Skin of body (tissue), 2 donors: ENCODE measurements around the gene ADGRF1. TPM values are rescaled to one million over a fixed set of nuclear protein-coding genes. Genes with fewer than 3 reads are reported as not detected.

Source experiments
- DNase-seq: peaks from one replicate; lab custom pipeline; 2025; lab: John Stamatoyannopoulos, UW
- total RNA-seq: library from RNA; depleted of rRNA; stranded (reverse); fragments of >200 nt; gene quantifications from one replicate; pipeline ENCODE4 v1.2.3, GENCODE V29; 2014

The ADGRF1 gene
- total RNA-seq, 1 donor from 2014 or later: 0.10 TPM

DNA sequence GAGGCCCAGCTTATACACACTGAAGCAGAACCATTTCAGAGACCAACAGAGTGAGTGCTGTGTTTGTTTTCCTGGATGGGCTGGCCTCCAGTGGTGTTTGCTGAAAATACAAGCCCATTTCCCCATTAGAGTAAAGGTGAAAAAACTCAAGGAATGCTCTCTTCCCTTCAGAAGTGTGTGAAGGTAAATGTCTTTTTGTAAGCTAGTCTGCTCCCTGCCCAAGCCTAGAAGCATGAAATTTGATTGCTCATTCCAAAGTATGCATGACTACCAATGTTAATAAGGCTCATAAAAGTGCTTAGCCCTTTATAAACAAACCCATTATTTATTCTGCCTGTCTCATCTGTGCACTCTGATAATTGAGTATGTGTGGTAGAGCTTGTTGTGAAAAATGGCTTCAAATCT is 59.1 kb downstream of the ADGRF1 start:
- DNase-seq: no peak

DNA sequence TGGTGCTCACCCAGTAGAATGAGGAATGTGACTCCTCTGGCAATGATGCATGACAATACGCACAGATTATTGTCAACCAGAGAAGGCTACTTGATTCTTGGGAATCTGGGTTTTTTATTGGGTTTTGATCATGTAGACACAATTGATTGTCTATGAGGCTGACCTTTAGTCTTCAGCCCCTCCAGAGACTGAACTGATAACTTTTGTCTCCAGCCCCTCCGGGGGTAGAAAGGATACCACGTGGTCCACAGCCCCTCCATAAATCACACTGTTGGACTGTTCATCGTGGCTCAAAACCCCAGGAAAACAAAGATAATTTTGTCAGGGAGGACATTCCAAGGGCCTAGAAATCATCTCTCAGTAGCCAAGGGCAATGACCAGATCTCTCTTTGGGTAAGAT is 62.9 kb downstream of the ADGRF1 start:
- no peak for DNase-seq

DNA sequence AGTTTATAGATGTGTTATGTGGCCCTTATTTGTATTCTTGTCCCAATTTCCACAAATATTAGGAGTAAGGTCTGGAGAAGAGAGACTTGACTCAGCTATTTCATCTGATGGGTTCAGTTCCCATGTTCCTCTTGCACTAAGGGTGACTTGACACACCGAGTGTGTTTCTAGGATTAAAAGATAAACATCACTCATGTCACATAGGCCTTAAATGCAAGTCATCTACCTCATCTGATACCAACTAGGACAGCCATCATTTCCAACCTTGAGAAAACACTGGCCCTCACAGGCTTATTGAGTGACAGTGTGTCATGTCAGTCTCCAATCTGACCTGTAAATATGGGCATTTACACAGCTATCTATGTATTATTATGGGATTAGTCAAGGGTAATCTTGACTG is 67.3 kb downstream of the ADGRF1 start:
- no peak for DNase-seq

DNA sequence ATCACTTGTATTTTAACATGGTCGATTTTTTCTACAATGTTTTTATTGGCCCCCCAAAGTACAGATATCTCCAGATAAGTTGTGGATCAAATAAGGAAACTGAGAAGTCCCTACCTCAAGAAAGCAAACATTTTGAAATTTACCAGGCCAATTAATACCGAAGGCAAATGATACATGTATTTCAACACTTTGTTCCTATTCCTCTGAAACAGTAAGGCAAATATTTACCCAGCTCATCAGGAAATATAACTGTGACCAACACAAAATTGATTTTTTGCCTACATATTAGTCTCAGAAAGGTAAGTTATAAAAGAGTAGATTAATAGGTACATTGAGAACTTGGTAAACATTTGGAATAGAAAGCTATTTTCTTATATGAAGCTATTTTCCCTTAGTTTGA is 69.1 kb downstream of the ADGRF1 start:
- DNase-seq: no peak

DNA sequence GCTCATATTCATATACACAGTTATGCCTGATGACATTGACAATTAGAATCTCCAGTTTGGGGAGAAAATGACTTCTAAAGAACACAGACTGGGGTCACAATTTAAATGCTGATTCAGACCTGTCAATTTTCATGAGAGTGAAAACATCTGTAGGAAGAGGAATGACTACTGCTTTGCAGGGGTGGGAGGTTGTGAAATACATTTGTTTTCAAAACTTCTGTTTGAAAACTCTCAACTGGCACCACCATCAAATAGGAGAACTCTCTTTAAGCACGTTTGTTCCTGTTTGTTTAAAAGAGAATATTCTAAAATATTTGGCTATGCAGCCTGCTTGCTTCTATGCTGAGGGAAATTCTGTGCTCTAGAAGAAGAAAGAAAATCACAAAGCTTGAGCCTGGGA is 69.6 kb downstream of the ADGRF1 start:
- no peak for DNase-seq

DNA sequence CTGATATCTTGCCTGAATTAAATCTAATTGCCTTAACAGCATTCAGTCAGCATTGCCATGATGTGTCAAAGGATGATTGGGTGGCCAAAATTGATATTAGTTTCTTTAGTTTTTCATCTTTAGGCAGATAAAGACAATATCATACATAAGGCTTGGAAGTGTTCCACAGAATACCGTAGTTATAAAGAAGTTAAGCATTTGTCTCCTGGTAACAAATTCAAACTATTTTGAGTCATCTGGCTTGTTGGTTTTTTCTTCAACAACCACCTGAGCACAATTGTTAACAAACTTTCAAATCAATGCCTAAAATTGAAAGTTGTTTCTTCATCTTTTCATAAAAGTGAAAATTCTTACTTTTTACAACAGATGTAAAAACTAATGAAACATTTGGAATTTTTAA is 72.9 kb downstream of the ADGRF1 start:
- no peak for DNase-seq

DNA sequence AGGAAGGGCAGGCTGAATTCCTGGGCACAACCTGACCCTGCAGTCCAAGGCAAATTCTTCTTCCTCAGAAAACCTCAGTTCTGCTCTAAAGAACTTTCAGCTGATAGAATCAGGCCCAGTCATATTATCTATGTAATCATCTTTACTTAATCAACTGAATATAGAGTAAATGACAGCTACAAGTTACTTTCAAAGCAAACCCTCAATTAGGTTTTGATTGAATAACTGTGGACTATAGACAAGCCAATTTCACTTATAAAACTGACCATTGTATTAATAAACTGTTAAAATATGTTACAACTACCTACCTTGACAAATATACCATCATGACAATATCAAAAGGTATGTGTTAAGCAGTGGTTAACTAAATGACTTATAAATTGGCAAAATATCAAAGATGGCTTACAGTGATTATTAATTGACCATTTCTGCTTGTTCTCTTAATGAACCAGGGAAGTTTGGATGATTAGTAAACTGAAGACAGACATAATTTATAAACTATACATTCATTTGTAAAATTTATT is 74.2 kb downstream of the ADGRF1 start:
- no peak for DNase-seq

DNA sequence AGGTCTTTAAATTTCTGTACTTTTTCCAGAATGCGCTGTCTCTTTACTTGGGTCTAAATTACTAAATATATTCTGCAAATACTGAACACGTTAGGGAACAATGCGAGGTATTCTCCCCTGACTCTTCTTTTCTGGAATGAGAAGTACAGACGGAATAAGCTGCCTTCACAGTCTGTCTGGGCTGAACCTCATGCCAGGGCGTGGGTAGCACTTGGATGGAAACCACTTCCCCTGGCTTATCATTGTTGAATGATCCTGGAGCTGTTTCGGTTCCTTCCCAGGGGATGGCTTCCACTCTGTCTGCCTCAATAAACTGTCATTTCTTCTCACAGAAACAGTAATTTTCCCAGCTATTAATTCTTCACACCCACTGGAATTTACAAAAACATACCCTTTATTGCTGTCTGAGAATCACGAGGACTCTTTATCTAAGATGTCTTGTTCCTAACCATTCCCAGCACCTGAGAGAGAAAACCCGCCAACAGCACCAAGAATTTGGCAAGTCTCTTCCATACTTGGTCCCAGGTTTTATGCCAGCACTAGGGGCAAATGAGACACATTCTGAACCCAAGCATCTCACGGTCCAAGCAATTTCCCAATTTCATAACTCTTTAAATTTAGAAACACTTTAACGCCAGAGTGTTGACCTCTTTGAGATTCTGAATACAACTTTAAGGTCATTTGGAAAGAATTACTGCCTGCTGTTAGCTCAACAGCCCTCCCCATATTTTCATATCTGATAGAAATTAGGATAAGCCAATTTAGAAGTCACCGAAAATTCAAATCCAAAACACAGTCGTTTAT is 77.2 kb downstream of the ADGRF1 start:
- no peak for DNase-seq

DNA sequence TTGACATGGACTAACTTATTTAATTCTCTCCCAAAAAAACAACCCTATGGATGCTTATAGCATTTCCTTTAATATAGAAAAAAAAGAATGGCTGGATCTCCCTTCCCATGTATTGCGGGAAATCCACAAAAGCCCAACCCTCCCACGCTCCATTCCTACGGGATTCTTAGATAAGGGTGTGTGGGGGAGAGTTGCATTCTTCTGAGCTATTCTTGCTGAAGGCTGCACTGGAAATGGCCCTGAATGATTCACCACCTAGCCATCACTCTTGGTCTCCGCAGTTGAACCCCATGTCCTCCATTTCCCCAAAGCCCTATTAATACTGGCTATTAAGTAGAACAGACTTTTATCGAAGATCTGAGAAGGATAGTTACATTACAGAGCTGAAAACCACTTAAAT is 78.5 kb downstream of the ADGRF1 start:
- DNase-seq: no peak

DNA sequence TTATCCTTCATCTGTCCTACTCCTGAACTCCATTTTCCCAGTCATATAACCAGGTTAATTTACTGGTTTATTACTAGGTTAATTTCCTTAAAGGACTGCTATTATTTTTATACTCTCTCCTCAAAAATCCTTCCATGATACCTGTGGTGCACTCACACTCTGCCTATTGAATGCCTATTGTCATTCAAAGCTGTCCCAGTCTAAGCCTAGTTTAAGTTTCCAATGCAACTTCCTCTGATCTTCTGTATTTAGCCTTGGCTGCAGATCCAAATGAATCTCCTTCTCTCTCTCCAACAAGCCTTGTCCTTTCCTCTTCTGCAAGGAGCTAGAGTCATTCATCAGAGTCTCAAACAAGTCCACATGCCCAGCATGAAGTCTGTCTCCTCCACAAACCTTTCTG is 79.1 kb downstream of the ADGRF1 start:
- DNase-seq: no peak

DNA sequence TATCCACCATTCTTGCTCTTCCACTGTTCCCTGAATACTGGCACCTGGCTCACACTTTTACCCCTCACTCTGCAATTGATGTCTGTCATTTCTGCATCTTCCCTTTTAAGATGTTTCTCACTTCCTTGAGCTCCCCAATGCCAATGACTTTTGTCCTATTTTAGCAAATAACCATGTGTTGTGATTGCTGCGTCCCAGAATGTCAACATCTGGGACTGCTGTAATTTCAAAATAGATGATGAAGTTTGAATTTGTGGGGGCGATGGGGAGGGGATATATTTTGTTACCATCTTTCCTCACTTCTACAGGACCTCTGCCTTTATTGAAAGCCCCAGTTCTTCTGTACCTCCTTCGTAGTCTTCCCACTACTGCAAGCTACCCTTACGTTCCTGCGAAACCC is 80.4 kb downstream of the ADGRF1 start:
- no peak for DNase-seq

DNA sequence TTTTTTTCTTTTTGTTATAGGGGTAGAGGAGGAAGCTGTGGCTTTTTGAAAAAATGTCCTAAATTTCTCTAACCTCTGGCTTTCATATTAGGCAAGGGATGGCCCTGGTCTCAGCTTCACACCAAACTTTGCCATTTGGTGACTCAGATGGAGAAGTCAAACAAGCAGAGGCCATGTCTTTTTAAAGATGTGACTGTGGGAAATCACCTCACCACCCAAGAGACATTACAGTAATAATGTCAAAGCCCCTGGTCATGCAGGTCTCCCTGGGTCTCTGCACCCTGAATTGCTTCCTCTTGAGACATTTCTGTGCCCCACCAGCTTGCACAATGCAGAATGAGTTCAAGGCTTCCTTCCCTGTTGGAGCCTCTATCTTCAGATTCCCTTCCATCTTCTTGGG is 80.9 kb downstream of the ADGRF1 start:
- no peak for DNase-seq

DNA sequence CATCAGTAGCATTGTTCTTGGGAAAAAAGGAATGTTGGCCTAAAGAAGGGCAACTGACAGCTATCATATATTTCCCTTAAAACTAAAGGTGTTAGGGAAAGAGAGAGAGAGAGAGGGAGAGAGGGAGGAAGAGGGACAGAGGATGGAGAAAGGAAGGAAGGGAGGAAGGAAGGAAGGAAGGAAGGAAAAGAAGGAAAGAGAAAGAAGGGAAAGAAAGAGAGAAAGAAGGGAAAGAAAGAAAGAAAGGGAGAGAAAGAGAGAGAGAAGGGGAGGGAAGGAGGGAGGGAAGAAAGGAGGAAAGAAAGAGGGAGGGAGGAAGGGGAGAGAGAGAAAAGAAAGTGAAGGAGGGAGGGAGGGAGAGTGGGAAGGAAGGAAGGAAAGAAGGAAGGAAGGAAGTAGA is 82.7 kb downstream of the ADGRF1 start:
- DNase-seq: no peak

DNA sequence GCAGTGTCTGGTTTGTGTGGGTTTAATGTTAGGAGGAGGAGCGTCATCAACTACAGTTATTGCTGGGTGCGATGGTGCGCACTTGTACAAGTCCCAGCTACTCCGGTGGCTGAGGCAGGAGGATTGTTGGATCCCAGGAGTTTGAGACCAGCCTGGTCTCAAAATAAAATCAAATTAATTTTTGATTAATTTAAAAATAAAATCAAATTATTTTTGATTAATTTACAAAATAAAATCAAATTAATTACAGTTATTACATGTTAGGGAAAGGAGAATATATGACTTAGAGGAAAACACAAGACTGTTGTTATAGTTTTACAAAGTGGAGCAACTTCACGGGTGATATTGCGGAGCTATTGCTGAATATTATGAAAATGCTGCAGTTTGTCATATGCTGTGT is 85.7 kb downstream of the ADGRF1 start:
- no peak for DNase-seq

DNA sequence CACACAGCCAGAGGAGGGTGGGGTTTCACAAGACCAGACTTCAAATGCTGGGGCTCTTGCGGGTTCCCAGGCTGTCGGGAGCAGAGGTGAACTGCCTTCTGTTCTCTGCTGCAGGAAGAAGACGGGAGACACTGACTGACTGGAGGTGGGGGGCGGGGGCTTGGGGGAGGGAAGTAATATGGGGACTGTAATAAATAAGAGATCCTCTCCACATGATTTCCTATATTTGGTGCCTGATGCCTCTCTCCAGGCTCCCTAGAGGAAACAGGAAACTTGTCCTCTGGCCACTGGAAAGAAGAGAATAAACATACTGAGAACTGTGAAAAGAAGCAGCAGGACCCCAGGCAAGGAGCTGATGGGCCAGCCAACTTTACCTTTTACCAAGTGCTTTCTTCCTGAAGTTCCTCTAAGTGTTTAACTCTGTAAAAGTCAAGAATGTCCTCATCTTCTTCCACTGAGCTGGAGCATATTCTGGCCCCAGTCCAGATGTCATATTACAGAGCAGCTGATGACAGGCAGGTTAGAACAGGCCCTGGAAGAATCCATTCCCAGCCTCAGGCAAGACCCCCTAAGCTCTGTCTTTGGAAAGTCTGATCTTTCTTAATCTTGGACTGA is 87.2 kb downstream of the ADGRF1 start:
- DNase-seq: no peak

DNA sequence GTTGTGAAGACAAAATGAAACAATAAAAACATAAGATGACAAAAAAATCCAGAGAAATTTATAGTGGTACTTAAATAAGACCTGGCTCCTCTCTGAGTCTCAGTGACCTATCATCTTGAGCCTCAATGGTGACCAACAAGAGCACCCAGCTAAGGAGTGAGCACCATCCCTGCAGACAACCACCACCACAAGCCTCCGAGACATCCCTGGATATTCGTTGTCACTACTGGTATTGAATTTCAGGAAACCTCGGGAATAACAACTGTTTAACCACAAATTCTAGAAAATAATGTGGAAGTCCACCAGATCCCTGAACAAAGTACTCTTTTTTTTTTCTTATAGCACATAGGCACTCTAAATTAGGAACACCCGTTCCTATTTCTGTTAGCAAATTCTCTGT is 88.2 kb downstream of the ADGRF1 start:
- no peak for DNase-seq

DNA sequence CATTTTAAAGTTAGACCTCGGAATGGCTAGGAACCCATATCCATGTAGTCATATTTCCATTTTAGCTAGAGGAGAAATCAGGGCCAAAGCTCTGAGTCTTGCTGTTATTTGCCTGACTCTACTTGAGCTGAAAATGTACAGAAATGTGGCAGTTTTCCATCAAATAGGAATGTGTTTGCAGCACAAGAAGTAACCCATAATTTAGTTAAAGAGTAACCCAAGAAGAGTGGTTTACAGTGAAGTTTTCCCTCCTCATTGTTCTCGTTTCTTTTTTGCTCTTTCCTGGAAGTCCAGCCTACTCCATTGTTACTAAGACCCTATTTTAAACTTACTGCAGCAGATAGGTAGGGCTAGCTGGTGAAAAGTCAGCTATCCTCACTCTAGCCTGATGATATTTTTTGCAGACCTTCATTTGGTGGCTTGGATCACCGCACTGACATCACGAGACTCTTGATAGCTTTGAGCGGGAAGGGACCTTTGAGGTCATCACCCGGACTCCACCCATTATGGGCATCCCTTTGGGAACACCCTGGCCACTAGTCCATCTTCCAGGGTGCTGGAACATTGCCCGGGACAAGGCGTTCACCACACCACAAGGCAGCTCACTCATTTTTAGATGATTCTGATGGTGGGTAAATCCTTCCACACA is 92.4 kb downstream of the ADGRF1 start:
- DNase-seq: no peak

DNA sequence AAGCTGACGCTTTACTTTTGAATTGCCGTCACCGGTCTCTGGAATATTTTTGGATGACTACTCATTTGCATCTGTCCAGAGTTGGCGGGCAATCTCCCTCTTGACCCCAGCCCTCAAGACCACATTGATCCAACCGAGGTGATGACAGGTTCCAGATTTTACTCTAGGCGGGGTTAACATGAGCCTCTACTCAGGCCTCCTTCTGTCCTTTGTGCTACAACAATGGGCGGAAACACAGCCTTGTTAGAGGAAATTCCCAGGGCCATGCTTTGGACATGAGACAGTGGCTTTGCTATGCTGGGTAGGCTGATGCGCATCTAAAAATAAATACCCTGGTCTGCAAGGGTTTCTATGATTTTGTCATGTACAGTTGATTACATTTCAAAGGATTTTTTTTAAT is 93.4 kb downstream of the ADGRF1 start:
- DNase-seq: peak; percentile 48
